PC-9 (cell line): ENCODE results near the gene IFI27L1.

Experiments
- CTCF ChIP-seq: fragments of 200-600 bp; sonication (generic); conservative IDR thresholded peaks from 2 replicates; pipeline ENCODE4 v1.6.1; 2017; ENCODE audit warnings: mixed run types, antibody characterized with exemption, mild to moderate bottlenecking, moderate library complexity
- EZH2 ChIP-seq: fragments of 200-600 bp; sonication (generic); IDR thresholded peaks from 2 replicates; pipeline ENCODE4 v1.8.0; 2017; ENCODE audit warnings: antibody characterized with exemption, low read depth

DNA sequence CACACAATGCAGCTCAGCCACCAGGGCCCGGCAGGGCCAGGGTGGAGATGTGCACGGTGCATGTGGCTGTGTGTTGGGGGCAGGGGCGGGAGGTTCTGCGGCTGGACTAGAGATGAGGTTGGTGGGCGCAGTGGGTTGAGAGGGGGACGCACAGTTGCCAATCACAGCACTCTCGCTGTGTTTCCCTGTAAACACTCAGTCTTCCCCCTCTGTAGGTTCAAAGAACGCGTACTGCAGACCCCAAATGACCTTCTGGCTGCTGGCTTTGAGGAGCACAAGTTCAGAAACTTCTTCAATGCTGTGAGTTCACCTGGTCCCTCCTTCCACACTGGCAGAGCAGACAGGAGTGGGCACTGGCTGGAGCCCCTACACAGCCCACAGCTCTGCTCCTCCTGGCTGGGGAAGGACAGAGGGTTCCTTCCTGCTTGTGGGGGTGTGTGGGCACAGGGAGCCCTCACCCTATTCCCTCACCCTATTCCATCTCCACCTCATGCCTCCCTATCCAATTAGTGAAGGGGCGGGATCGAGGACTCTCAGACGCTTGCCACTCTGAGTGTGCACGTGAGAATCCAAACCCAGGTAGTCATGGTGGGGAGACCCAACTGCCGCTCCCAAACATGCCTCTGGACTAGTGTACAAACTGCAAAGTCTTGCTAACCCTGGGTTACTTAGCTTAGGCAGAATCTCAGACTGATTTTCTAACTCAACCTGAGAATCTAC lies 37.2 kb upstream of the IFI27L1 start:
- TF ChIP-seq CTCF (no peak), EZH2 (no peak)
